SW480 (cell line): ENCODE measurements around the gene HIPK2.

Source experiments
- DNase-seq: peaks from one replicate; pipeline ENCODE4 v3.0.0-alpha.2; 2016; ENCODE audit warnings: low spot score

HIPK2 gene

DNA sequence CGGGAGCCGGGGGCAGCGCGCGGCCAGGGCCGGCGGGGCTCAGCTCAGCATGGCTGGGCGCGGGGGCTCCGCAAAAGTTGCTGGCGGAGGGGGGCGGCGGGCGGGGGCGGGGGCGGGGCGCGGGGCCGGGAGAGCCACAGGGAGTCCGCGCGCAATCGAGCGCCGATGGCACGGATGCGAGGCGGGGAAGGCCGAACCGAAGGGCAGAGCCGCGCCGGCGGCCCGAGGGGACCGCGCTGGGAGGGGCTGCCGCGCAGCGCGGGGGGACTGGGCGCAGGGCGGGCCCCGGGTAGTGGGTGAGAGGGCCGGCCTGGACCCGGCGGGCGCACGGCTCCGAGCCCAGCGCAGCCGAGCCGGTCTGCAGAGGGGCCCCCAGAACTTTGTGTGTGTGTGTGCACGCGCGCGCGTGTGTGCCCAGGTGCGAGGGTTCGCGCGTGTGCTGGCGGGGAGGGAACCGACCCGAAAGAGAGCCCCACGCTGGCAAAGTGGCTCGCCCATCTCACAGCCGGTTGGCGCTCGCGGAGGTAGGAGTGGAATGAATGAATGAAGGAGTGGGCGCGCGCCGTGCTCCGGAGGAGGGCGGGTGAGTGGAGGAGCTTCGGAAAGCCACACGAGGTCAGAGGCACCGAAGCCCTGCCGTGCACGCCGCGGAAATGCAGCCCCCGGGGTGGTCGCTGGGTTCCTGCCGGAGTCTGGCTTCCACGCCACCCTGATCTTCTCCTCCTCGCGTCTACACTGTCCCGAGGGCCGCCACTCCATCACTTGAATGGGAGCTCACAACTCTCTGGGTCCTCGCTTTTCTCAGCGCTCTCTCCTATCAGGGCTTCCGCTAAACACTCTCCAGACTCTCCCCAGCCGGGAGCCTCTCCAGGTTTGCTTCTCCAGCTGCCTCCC, at the start of gene HIPK2:
Gene HIPK2, minus strand, starts transcription at position 51 of the 894 bp plus-strand sequence. CDS start 375 bp downstream, outside the sequence.
- peak; percentile 73 for DNase-seq

- DNase-seq = peak; percentile 18
These were observed 49.2 kb upstream of the HIPK2 start for GRCh38 chr7:139827042-139827441.

- peak; percentile 58 for DNase-seq
These were observed 48.0 kb upstream of the HIPK2 start for GRCh38 chr7:139825666-139826290.

- DNase-seq = no peak
These were observed 46.2 kb upstream of the HIPK2 start for GRCh38 chr7:139823959-139824521.

- DNase-seq = no peak
These were observed 45.1 kb upstream of the HIPK2 start for GRCh38 chr7:139822855-139823254.

DNA sequence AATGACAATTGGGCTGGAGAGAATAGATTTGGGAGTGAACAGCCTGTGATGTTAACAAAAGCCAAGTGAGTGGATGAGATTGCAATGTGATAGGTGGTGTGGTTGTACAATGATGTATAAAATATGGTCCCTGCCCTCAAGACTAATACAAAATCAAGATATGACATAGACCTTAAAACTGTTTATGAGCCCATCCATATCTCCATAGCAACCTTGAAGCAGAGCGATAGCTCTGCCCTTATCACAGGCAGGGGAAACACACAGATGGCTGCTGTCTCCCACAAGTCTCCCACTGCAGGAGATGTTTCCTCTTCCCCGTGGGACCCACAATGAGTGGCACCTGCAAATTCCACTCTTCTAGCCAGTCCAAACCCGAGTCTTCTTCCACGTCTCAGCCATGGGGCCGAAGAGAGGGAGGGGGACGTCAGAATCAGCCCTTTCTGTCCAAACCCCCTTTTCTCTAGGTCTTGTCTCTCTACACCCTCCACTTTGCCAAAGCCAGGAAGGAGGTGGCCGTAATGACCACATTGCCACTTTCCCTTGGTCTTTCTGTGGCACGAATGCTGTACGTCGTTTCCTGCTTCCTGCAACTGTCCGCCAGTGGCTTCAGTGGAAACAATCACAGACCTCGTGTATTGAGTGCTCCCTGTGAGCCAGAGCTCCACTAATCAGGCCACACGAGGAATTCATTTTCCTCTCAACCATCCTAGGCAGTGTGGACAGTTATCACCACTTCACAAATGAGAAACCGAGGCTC, 43.7 kb upstream of the HIPK2 start:
- no peak for DNase-seq

GRCh38 chr7:139820089-139820488, 42.3 kb upstream of the HIPK2 start:
- DNase-seq = no peak

DNA sequence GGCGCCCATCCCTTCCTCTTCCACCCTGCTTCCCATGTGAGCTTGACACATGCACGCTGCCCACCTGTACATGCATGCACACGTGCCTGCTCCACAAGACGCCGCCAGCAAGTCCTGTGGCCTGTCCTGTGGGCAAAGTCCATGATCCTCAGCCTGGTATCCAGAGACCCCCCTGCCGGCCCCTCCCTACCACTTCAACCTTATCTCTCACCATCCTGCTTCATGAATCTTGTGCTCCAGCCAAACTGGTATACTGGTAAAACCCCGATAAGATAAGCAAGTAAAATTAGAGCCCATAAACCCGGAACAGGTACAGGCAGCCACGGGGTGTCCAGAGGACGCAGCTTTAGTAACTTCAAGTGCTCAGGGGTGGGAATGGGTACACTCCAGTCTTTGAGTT, 39.5 kb upstream of the HIPK2 start:
- no peak for DNase-seq

DNA sequence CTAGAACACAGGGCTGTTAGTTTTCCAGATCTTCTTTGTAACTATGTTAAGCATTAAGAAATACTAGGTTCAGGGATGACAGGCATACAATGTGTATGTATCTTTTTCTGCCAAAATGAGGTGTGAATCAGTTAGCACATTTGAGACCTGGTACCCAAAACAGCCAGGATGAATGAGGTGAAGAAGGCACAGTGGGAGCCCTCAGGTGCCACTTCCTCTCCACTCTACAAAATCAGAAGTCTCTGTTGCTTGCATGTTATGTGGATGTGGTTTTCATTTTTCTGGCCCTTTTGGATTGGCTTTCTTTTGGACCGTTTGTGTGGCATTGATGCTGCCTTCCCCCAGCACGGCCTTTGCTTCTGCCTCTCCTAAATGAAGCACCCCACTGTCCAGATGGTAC, 35.9 kb upstream of the HIPK2 start:
- DNase-seq = no peak

GRCh38 chr7:139813151-139813550, 35.4 kb upstream of the HIPK2 start:
- DNase-seq = no peak

DNA sequence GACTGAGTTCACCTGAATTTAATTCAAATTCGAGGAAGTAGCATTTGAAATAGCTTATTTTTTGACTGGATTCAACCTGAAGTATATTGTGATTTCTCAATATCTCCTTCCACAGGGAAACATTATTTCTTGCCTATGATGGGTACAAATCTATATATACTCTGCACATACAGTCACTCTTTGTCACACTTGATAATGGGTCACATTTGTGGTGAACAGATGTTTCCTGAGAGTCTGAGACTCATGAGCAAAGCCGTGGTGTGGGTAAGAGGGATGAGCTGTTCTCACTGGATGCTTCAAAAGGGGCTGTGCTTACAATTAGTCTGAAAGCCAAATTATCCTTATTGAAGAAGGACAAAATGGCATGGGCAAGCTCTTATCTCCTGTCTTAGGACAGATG, 33.3 kb upstream of the HIPK2 start:
- DNase-seq = no peak

- DNase-seq = no peak
These were observed 31.1 kb upstream of the HIPK2 start for GRCh38 chr7:139808846-139809442.

GRCh38 chr7:139808427-139808826, 30.6 kb upstream of the HIPK2 start:
- no peak for DNase-seq

DNA sequence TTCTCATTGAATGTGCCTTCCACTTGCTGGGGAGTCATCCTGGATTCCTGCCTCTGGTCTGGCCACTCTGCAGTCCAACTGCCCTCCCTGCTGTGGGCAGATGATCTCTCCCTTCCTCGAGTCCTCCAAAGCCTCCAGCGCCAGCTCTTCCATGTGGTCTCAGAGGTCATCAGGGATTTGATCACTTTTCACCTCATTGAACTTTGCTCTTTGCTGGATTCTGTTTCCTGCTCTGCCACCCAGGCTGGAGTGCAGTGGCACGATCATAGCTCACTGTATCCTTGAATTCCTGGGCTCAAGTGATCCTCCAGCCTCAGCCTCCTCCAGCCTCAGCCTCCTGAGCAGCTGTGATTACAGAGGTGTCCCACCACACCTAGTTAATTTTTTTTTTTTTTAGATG, 29.2 kb upstream of the HIPK2 start:
- no peak for DNase-seq

DNA sequence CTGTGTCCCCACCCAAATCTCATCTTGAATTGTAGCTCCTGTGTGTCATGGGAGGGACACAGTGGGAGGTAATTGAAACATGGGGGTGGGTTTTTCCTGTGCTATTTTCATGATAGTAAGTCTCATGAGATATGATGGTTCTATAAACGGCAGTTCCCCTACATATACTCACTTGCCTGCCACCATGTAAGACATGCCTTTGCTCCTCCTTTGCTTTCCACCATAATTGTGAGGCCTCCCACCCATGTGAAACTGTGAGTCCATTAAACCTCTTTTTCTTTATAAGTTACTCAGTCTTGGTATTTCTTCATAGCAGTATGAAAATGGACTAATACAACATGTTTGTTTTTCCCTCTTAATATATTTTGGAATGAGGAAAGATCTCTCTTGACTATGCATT, 26.8 kb upstream of the HIPK2 start:
- no peak for DNase-seq

GRCh38 chr7:139799586-139799985, 21.8 kb upstream of the HIPK2 start:
- no peak for DNase-seq

GRCh38 chr7:139798892-139799291, 21.1 kb upstream of the HIPK2 start:
- DNase-seq = no peak

- no peak for DNase-seq
These were observed 20.4 kb upstream of the HIPK2 start for GRCh38 chr7:139798221-139798620.

GRCh38 chr7:139797607-139798006, 19.8 kb upstream of the HIPK2 start:
- no peak for DNase-seq

- no peak for DNase-seq
These were observed 13.5 kb upstream of the HIPK2 start for GRCh38 chr7:139791316-139791715.

DNA sequence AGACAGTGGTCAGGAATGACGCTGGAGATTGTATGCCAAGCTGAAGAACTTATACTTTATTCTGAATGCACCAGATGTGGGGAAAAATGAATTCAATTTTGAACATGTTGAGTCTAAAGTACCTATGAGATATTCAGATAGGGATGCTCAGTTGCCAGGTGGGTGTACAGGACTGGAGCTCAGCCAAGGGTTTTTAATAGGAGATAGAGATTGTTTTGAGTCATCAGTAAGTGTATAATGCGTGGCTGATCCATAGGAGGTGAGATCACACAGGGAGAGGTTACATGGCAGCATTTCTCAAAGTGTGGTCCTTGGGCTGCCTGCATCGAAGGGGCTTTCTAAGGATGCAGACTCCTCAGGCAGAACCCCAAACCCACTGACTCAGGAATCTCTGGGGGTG, 6.8 kb upstream of the HIPK2 start:
- no peak for DNase-seq
